Kidney epithelial cell (primary cell): ENCODE data around the gene CCDC8. TPM values are rescaled to one million over a fixed set of nuclear protein-coding genes. Genes with fewer than 3 reads are reported as not detected.
A peak's percentile ranks its signal among the peaks of the same experiment; 100 is the strongest.

Experiments
- DNase-seq: peaks from one replicate; pipeline ENCODE4 v3.0.0-alpha.2; 2010; ENCODE audit warnings: low read depth
- H3K27me3 ChIP-seq: 2 replicates; pipeline ENCODE4 v1.6.0; 2011; ENCODE audit warnings: low read length; ENCODE audit not compliant: control insufficient read depth, insufficient read depth
- H3K36me3 ChIP-seq: 2 replicates; pipeline ENCODE4 v1.5.1; 2011; ENCODE audit warnings: low read length; ENCODE audit not compliant: control insufficient read depth, insufficient read depth
- H3K4me3 ChIP-seq: 2 replicates; pipeline ENCODE4 v1.5.1; 2011; ENCODE audit warnings: low read depth, mild to moderate bottlenecking, control low read depth, low read length
- total RNA-seq: library from RNA; depleted of rRNA; stranded (reverse); fragments of >200 nt; gene quantifications from 2 replicates; pipeline ENCODE4 v1.2.3, GENCODE V29; 2015
- TF ChIP-seq, protein P1 (sequence below): IDR thresholded peaks from 2 replicates; pipeline ENCODE4 v1.5.1; 2011; ENCODE audit warnings: mild to moderate bottlenecking, moderate library complexity, low read length, control low read depth, inconsistent platforms; ENCODE audit not compliant: insufficient read depth, poor library complexity, severe bottlenecking

The CCDC8 gene
- total RNA-seq, 1 donor from 2014 or later: 21.8 TPM

DNA sequence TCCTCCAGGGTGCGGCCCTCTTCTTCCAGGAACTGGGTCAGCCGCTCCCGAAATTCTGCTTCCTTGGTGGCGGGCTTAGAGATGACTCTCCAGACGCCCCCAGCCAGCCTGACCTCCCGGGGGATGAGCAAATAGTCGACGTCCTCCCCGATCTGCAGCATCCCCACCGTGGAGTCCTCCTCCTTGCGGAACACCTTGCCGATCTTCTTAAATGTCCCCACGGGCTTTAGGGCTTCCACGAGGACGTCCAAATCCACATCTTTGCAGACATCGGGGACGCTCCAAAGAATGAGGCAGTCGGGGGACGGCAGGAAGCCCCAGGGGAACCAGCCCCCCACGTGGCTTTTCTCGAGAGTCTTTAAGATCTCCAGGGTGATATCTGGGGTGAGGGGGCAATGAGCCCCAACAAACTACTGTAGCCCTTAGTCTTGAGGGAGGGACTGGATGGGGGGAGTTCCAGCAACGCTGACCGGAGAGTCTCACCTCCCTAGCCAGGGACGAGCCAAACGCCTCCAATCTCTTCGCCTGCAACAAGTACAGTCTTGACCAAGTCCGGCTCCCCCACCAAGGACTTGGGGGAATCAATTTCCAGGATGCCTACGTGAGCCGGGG, 608 bp downstream of the CCDC8 start:
- H3K36me3 ChIP-seq: no peaks in the 10 kb centered on the region
- H3K27me3 ChIP-seq: no peaks in the 10 kb centered on the region
- DNase-seq: no peak
- TF ChIP-seq, protein P1, sequence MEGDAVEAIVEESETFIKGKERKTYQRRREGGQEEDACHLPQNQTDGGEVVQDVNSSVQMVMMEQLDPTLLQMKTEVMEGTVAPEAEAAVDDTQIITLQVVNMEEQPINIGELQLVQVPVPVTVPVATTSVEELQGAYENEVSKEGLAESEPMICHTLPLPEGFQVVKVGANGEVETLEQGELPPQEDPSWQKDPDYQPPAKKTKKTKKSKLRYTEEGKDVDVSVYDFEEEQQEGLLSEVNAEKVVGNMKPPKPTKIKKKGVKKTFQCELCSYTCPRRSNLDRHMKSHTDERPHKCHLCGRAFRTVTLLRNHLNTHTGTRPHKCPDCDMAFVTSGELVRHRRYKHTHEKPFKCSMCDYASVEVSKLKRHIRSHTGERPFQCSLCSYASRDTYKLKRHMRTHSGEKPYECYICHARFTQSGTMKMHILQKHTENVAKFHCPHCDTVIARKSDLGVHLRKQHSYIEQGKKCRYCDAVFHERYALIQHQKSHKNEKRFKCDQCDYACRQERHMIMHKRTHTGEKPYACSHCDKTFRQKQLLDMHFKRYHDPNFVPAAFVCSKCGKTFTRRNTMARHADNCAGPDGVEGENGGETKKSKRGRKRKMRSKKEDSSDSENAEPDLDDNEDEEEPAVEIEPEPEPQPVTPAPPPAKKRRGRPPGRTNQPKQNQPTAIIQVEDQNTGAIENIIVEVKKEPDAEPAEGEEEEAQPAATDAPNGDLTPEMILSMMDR: no peak
- H3K4me3 ChIP-seq: peak overlapping the region; percentile 49

GRCh38 chr19:46411925-46412649, 1.3 kb downstream of the CCDC8 start:
- DNase-seq: no peak
- TF ChIP-seq, protein P1: peak; percentile 25
- peak overlapping the region; percentile 49 for H3K4me3 ChIP-seq
- H3K27me3 ChIP-seq: no peaks in the 10 kb centered on the region
- H3K36me3 ChIP-seq: no peaks in the 10 kb centered on the region

GRCh38 chr19:46411088-46411924, 2.1 kb downstream of the CCDC8 start:
- DNase-seq: no peak
- peak overlapping the region; percentile 49 for H3K4me3 ChIP-seq
- no peaks in the 10 kb centered on the region for H3K27me3 ChIP-seq
- TF ChIP-seq, protein P1: no peak
- no peaks in the 10 kb centered on the region for H3K36me3 ChIP-seq

DNA sequence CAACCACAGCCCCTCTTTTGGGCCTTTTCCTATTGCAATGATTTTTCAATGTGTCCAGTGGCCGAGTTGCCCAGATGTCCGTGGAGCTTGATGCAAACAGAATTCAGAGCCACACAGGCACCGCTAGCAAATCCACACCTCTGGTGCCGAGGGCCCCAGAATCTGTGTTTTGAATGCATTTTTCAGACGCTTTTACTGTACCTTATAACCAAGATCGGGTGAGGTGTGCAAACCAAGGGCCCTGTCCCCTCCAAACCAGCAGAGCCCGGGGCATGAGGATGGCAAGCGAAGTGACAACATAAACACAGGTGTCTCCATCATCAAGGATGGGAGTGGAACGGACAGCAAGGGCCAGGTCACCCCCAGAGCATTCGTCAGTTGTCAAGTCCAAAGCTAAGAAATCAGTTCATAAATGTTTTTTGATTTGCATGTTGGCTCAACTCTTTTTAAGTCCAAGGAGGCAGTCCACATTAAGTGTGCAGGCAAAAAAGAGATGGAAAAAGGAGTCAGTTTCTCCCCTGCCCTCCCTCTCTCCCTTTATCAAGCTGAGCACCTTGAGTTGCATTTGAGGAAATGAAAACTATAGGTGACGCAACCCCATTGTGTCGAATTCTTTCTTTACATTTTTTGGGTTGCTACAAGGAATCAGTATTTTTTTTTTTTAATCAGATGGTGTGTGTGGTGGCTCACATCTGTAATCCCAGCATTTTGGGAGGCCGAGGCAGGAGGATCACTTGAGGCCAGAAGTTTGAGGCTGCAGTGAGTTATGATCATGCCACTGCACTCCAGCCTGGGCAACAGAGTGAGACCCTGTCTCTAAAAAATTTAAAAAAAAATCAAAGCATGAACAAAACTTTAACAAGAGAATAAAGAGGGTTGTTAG, 2.9 kb downstream of the CCDC8 start:
- TF ChIP-seq, protein P1: no peak
- Histone ChIP-seq H3K36me3 (no peaks in the 10 kb centered on the region), H3K4me3 (no peak overlapping the region), H3K27me3 (no peaks in the 10 kb centered on the region)
- no peak for DNase-seq

DNA sequence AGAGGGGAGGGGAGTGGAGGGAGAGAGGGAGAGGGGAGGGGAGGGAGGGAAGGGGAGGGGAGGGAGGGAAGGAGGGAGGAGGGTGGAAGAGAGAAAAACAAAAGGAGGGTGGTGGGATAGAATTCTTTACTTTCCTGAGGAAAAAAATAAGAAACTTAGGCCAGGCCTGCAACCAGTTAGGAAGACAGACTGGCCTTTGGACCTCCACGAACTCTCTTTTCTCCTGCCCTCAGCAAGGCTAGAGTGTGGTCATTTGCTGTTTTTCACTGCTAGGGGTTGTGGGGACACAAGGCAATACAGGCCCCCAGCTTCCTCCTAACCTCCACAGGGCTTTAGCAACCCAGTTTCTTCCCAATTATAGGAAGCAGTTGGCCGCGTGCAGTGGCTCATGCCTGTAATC, 4.2 kb downstream of the CCDC8 start:
- Histone ChIP-seq H3K27me3 (no peaks in the 10 kb centered on the region), H3K4me3 (no peak overlapping the region), H3K36me3 (no peaks in the 10 kb centered on the region)
- no peak for DNase-seq
- TF ChIP-seq, protein P1: no peak
